ENCODE data around the gene GRAMD1C. TPM values are rescaled to one million over a fixed set of nuclear protein-coding genes. Genes with fewer than 3 reads are reported as not detected.

Gene GRAMD1C
- total and polyA plus RNA-seq, 9 of the 15 experiments (the other 6 are each of a cell fraction or from before 2014, with no cell fraction given) = not detected

- DNase-seq (ENCODE audit: extremely low read depth in 1 of 4, low spot score in 3 of 4) (no peak), ATAC-seq (no peak), FAIRE-seq (no peak)
- no TSS peak for BruUV-seq (replicated peaks)
- CTCF ChIA-PET (ENCODE audit: low intra/inter-chr PET ratio) = no interaction called here
- 0% methylated on average over 1 of the region's 1 CpG for WGBS (ENCODE audit: insufficient coverage, low coverage, missing lambda C conversion rate)
- Histone ChIP-seq H3K36me3 (ENCODE audit: control insufficient read depth, insufficient read depth, low read length) (no peaks in the 10 kb centered on the region), H3K27ac (ENCODE audit: extremely low read depth, low read depth, low read length) (no peak overlapping the region), H3K79me2 (ENCODE audit: control insufficient read depth, insufficient read depth, low read length) (no peaks in the 10 kb centered on the region), H3K9ac (ENCODE audit: insufficient read depth in 1 of 2, low read depth in 2 of 2, low read length in 2 of 2) (no peak overlapping the region), H3K4me2 (ENCODE audit: insufficient read depth, low read length) (no peak overlapping the region), H3K9me1 (ENCODE audit: control insufficient read depth, insufficient read depth, low read length) (no peaks in the 10 kb centered on the region), H3K4me1 (replicated peaks in 1 of 2; ENCODE audit: control insufficient read depth in 2 of 2, insufficient read depth in 2 of 2, low read length in 2 of 2) (no peaks in the 10 kb centered on the region), H3K27me3 (ENCODE audit: control insufficient read depth in 2 of 2, insufficient read depth in 2 of 2, low read length in 2 of 2) (no peaks in the 10 kb centered on the region), H2AFZ (ENCODE audit: low read depth, low read length) (no peak overlapping the region), H3K9me3 (replicated peaks; ENCODE audit: control insufficient read depth, insufficient read depth, low read depth, low read length) (no peaks in the 10 kb centered on the region), H3K4me3 (no peak overlapping the region), H4K20me1 (replicated peaks; ENCODE audit: control insufficient read depth, insufficient read depth, low read length) (no peaks in the 10 kb centered on the region)
- in situ Hi-C loops (cut with MboI) (no loop called here), intact Hi-C loops (cut with micrococcal nuclease) (no loop called here)
- POLR2A ChIA-PET = no interaction called here
- TF ChIP-seq FOXK2 (conservative IDR thresholded peaks at IDR 0.05 in 1 of 2, IDR thresholded peaks at IDR 0.05 in 1 of 2; ENCODE audit: low read depth in 2 of 2) = no peak
- no peak for TF ChIP-seq ATF7 (IDR thresholded peaks at IDR 0.05)
- no peak for TF ChIP-seq MLLT1 (IDR thresholded peaks at IDR 0.05)
- no peak for TF ChIP-seq YY1 (IDR thresholded peaks at IDR 0.05; ENCODE audit: borderline replicate concordance in 1 of 3, control insufficient read depth in 1 of 3, extremely low read depth in 1 of 3, insufficient read depth in 3 of 3, insufficient read length in 1 of 3, insufficient replicate concordance in 2 of 3, low read depth in 1 of 3, low read length in 2 of 3)
- no peak for TF ChIP-seq RFX5 (IDR thresholded peaks at IDR 0.05; ENCODE audit: low read depth, low read length)
- TF ChIP-seq FOXP1 (CRISPR knock-in tag; IDR thresholded peaks at IDR 0.05) = no peak
- no peak for TF ChIP-seq ELK1 (CRISPR knock-in tag; IDR thresholded peaks at IDR 0.05)
- TF ChIP-seq KAT8 (IDR thresholded peaks at IDR 0.05; ENCODE audit: low read depth) = no peak
- no peak for TF ChIP-seq ZNF75A (CRISPR knock-in tag; IDR thresholded peaks at IDR 0.05)
- TF ChIP-seq E2F5 (CRISPR knock-in tag; IDR thresholded peaks at IDR 0.05) = no peak
- TF ChIP-seq ZZZ3 (IDR thresholded peaks at IDR 0.05) = no peak
- TF ChIP-seq BCLAF1 (IDR thresholded peaks at IDR 0.05; ENCODE audit: borderline replicate concordance in 1 of 2, control insufficient read depth in 1 of 2, low read depth in 2 of 2, low read length in 1 of 2) = no peak
- TF ChIP-seq HDAC2 (IDR thresholded peaks at IDR 0.05) = no peak
- no peak for TF ChIP-seq HEY1 (CRISPR knock-in tag; IDR thresholded peaks at IDR 0.05; ENCODE audit: borderline replicate concordance)
- no peak for TF ChIP-seq HMGN3 (IDR thresholded peaks at IDR 0.05; ENCODE audit: borderline replicate concordance, extremely low read depth, insufficient read length, low read depth, low read length)
These were observed 141.3 kb downstream of the GRAMD1C start for GRCh38 chr3:113979916-113980315.
